Cardiac muscle cell (in vitro differentiated cells and primary cell): ENCODE results near the gene SNRK. TPM values are rescaled to one million over a fixed set of nuclear protein-coding genes. Genes with fewer than 3 reads are reported as not detected.

Source experiments
- DNase-seq, 2 donors: peaks; one replicate each; pipeline versions ENCODE4 v3.0.0 to v3.0.0-alpha.2; 2010 to 2017; ENCODE audit warnings: low read depth in 1 of 2, low spot score in 1 of 2
- H3K27ac ChIP-seq: fragments of 200-600 bp; sonication (generic); 2 replicates; pipeline ENCODE4 v1.5.1; 2016
- H3K27me3 ChIP-seq: fragments of 200-600 bp; sonication (generic); 2 replicates; pipeline ENCODE4 v1.6.0; 2016; ENCODE audit warnings: control low read depth
- H3K36me3 ChIP-seq: fragments of 200-600 bp; sonication (generic); 2 replicates; pipeline ENCODE4 v1.5.1; 2016; ENCODE audit warnings: control low read depth
- H3K4me1 ChIP-seq: fragments of 200-600 bp; sonication (generic); 2 replicates; pipeline ENCODE4 v1.8.1; 2017; ENCODE audit warnings: low read depth, mild to moderate bottlenecking, mixed run types
- H3K4me3 ChIP-seq: fragments of 200-600 bp; sonication (generic); 2 replicates; pipeline ENCODE4 v1.5.1; 2016; ENCODE audit warnings: mild to moderate bottlenecking
- H3K9me3 ChIP-seq: fragments of 200-600 bp; sonication (generic); 2 replicates; pipeline ENCODE4 v1.5.1; 2017; ENCODE audit warnings: low read depth, mild to moderate bottlenecking, control low read depth
- polyA plus RNA-seq: library from polyadenylated mRNA; unstranded; fragments of >200 nt; fragmentation: Nextera tagmentation; extraction: Ambion mirVana; gene quantifications from 2 replicates; pipeline ENCODE4 v1.2.1, GENCODE V29; 2016
- total RNA-seq: library from RNA; depleted of rRNA; stranded (reverse); fragments of >200 nt; gene quantifications from 2 replicates; pipeline ENCODE4 v1.2.3, GENCODE V29; 2016
- TF ChIP-seq, protein P1 (sequence below): IDR thresholded peaks from 2 replicates; pipeline ENCODE4 v1.5.1; 2012; ENCODE audit warnings: low read depth, mild to moderate bottlenecking, low read length

Gene SNRK
- total and polyA plus RNA-seq, 2 experiments from 2014 or later, result 4.6 to 15.6 TPM

DNA sequence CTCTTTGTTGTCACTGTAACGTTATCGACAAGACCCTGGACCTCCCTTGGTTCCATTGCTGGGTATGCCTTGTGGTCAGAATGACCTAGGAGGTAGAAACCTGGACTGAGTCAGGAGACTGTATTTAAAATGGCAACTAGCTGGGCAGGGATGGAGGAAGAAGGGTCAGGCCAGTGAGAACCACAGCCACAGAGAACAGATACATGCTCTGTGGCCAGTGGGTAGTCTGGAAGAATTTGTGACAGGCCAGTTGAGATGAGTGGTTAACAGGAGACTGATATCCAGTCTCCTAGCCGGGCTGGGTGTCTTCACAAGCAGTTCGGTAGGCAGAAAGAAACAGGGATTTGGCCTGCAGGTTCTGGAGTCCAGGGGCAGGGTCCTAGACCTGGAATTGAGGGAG is 58.9 kb downstream of the SNRK start:
- H3K27ac ChIP-seq, result no peak overlapping the region
- H3K9me3 ChIP-seq, result no peaks in the 10 kb centered on the region
- no peak for DNase-seq
- H3K27me3 ChIP-seq, result no peaks in the 10 kb centered on the region
- peaks cover 28% of the 10 kb centered on the region for H3K36me3 ChIP-seq
- no peaks in the 10 kb centered on the region for H3K4me1 ChIP-seq
- no peak overlapping the region for H3K4me3 ChIP-seq
- TF ChIP-seq, protein P1, sequence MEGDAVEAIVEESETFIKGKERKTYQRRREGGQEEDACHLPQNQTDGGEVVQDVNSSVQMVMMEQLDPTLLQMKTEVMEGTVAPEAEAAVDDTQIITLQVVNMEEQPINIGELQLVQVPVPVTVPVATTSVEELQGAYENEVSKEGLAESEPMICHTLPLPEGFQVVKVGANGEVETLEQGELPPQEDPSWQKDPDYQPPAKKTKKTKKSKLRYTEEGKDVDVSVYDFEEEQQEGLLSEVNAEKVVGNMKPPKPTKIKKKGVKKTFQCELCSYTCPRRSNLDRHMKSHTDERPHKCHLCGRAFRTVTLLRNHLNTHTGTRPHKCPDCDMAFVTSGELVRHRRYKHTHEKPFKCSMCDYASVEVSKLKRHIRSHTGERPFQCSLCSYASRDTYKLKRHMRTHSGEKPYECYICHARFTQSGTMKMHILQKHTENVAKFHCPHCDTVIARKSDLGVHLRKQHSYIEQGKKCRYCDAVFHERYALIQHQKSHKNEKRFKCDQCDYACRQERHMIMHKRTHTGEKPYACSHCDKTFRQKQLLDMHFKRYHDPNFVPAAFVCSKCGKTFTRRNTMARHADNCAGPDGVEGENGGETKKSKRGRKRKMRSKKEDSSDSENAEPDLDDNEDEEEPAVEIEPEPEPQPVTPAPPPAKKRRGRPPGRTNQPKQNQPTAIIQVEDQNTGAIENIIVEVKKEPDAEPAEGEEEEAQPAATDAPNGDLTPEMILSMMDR, result no peak

DNA sequence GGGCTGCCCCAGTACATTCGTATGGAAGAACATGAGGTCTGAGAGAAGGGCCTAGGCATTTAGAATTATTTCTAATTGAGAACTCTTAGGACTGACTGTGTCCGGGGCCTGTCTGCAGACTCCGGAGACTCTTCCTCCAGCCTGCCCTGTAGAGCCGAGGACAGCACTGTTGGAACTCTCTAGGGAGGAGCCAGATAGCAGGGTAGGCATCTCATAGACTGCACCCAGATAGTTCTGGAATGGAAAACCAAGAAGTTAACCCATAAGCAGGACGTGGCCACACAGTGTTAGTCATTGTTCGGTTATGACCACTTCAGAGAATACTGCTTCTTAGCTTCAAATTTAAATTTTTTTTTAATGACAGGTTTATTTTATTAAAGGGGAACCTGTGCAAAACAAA is 59.5 kb downstream of the SNRK start:
- Histone ChIP-seq H3K4me3 (no peak overlapping the region), H3K4me1 (no peaks in the 10 kb centered on the region), H3K27ac (no peak overlapping the region), H3K27me3 (no peaks in the 10 kb centered on the region), H3K36me3 (peaks cover 27% of the 10 kb centered on the region), H3K9me3 (no peaks in the 10 kb centered on the region)
- peak in 1 of 2 donors; percentile 14 for DNase-seq
- TF ChIP-seq, protein P1, result no peak

DNA sequence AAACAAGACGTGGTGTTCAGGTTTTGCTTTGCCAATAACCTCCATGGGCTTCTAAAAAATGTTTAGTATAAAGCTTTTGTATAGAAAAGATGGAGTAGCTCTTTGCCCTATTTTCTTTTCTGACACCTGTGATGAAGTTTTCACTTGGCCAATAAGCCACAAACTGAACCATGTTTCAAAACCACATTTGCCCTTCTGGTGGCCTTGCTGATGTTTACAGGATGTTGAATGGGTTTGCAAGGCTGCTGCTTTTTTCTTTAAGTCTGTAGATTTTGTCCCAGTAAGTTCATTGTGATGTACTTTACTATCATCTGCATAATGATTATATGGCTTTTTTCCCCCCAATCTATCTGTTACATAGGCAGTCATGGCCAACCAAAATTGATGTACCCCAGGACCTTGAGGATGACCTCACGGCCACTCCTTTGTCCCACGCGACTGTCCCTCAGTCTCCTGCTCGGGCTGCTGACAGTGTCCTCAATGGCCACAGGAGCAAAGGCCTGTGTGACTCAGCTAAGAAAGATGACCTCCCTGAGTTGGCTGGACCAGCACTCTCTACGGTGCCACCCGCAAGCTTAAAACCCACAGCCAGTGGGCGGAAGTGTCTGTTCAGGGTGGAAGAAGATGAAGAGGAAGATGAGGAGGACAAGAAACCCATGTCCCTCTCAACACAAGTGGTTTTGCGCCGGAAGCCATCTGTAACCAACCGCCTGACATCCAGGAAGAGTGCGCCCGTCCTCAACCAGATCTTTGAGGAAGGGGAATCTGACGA is 60.8 kb downstream of the SNRK start:
- TF ChIP-seq, protein P1, result no peak
- Histone ChIP-seq H3K4me3 (no peak overlapping the region), H3K4me1 (no peaks in the 10 kb centered on the region), H3K36me3 (peaks cover 23% of the 10 kb centered on the region), H3K27ac (no peak overlapping the region), H3K9me3 (no peaks in the 10 kb centered on the region), H3K27me3 (no peaks in the 10 kb centered on the region)
- no peak for DNase-seq

DNA sequence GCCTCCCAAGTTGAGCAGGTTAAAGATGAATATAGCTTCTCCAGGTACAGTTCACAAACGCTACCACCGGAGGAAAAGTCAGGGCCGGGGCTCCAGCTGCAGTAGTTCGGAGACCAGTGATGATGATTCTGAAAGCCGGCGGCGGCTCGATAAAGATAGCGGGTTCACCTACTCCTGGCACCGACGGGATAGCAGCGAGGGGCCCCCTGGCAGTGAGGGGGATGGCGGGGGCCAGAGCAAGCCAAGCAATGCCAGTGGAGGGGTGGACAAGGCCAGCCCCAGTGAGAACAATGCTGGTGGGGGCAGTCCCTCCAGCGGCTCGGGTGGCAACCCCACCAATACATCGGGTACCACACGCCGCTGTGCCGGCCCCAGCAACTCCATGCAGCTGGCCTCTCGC is 61.4 kb downstream of the SNRK start:
- H3K27ac ChIP-seq, result no peak overlapping the region
- TF ChIP-seq, protein P1, result no peak
- H3K36me3 ChIP-seq, result peaks cover 23% of the 10 kb centered on the region
- H3K27me3 ChIP-seq, result no peaks in the 10 kb centered on the region
- H3K9me3 ChIP-seq, result no peaks in the 10 kb centered on the region
- no peaks in the 10 kb centered on the region for H3K4me1 ChIP-seq
- H3K4me3 ChIP-seq, result no peak overlapping the region
- DNase-seq, result no peak

DNA sequence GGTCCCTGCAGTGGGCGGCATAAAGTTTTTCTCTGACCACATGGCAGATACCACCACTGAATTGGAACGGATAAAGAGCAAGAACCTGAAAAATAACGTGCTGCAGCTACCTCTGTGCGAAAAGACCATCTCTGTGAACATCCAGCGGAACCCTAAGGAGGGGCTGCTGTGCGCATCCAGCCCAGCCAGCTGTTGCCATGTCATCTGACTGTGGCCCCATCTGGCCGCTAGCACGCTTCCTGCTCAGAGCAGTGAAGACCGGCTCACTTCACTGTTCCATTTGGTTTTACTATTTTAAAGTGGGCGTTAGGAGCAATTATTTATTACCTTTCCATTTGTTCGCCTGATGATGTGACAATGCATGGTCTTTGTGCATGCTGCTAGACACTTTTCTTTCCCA is 62.0 kb downstream of the SNRK start:
- Histone ChIP-seq H3K4me3 (no peak overlapping the region), H3K9me3 (no peaks in the 10 kb centered on the region), H3K27ac (no peak overlapping the region), H3K27me3 (no peaks in the 10 kb centered on the region), H3K36me3 (peaks cover 23% of the 10 kb centered on the region), H3K4me1 (no peaks in the 10 kb centered on the region)
- TF ChIP-seq, protein P1, result no peak
- no peak for DNase-seq
